Gastrocnemius medialis (tissue), 4 donors: ENCODE measurements around the gene CCDC178. TPM values are rescaled to one million over a fixed set of nuclear protein-coding genes. Genes with fewer than 3 reads are reported as not detected.
A peak's percentile ranks its signal among the peaks of the same experiment; 100 is the strongest.

ENCODE experiments used
- ATAC-seq, 2 donors: fragments of 150-250 bp; one replicate each; pipeline ENCODE4 v1.9.1; 2016
- DNase-seq, 2 donors: peaks; one replicate each; pipeline ENCODE4 v3.0.0-alpha.2; 2019
- H3K27ac ChIP-seq, 4 donors: fragments of 200-600 bp; sonication (generic); 1 replicate in 1 of 4; 2 replicates in 3 of 4; pipeline ENCODE4 v1.5.1; 2016 to 2018; ENCODE audit warnings: mild to moderate bottlenecking in 2 of 4, moderate library complexity in 1 of 4
- H3K27me3 ChIP-seq, 3 donors: fragments of 200-600 bp; sonication (generic) in 2 of 3; 1 replicate in 1 of 3; 2 replicates in 2 of 3; pipeline versions ENCODE4 v1.5.1 to v1.6.0; 2016 to 2019; ENCODE audit warnings: mild to moderate bottlenecking in 1 of 3, moderate library complexity in 1 of 3
- H3K36me3 ChIP-seq, 2 donors: fragments of 200-600 bp; sonication (generic) in 1 of 2; one replicate each; pipeline ENCODE4 v1.5.1; 2017 to 2018
- H3K4me1 ChIP-seq, 2 donors: fragments of 200-600 bp; sonication (generic) in 1 of 2; one replicate each; pipeline ENCODE4 v1.5.1; 2016 to 2017; ENCODE audit warnings: mild to moderate bottlenecking in 2 of 2
- H3K4me3 ChIP-seq, 4 donors: fragments of 200-600 bp; sonication (generic) in 3 of 4; 1 replicate in 1 of 4; 2 replicates in 3 of 4; pipeline ENCODE4 v1.5.1; 2016 to 2019; ENCODE audit warnings: mild to moderate bottlenecking in 2 of 4
- H3K9me3 ChIP-seq, 3 donors: fragments of 200-600 bp; sonication (generic) in 2 of 3; 1 replicate in 1 of 3; 2 replicates in 2 of 3; pipeline ENCODE4 v1.5.1; 2016 to 2019
- POLR2A ChIP-seq, 2 donors: fragments of 450-650 bp; IDR thresholded peaks; one replicate each; pipeline ENCODE4 v1.6.1; 2017; ENCODE audit warnings: antibody characterized with exemption in 2 of 2, mild to moderate bottlenecking in 2 of 2, moderate library complexity in 2 of 2
- in situ Hi-C, 4 donors: fragments of 200-750 bp; cut with MboI; loops; one replicate each; pipeline versions ENCODE4 v1.15.0 to v1.8.0; 2017; ENCODE audit warnings: low sequenced_read_pairs in 4 of 4
- intact Hi-C: fragments of 100-400 bp; cut with DNase I; formaldehyde crosslinking; loops from one replicate; pipeline ENCODE4 v1.15.1; 2023; ENCODE audit warnings: low total_unique reads
- total RNA-seq, 4 donors: library from RNA; depleted of rRNA; stranded (reverse); fragments of >200 nt; gene quantifications; one replicate each; pipeline versions ENCODE4 v1.1.0 to v1.2.3, GENCODE V29; 2016
- TF ChIP-seq, protein P1 (sequence below), 5 experiments: fragments of 450-650 bp in 3 of 5; fragments of 200-600 bp in 2 of 5; sonication (generic) in 2 of 5; IDR thresholded peaks in 4 of 5; conservative IDR thresholded peaks in 1 of 5; 1 replicate in 4 of 5; 2 replicates in 1 of 5; pipeline ENCODE4 v1.5.1; 2016 to 2019; ENCODE audit warnings: antibody characterized with exemption in 5 of 5, mild to moderate bottlenecking in 3 of 5, moderate library complexity in 3 of 5

Gene CCDC178, protein sequence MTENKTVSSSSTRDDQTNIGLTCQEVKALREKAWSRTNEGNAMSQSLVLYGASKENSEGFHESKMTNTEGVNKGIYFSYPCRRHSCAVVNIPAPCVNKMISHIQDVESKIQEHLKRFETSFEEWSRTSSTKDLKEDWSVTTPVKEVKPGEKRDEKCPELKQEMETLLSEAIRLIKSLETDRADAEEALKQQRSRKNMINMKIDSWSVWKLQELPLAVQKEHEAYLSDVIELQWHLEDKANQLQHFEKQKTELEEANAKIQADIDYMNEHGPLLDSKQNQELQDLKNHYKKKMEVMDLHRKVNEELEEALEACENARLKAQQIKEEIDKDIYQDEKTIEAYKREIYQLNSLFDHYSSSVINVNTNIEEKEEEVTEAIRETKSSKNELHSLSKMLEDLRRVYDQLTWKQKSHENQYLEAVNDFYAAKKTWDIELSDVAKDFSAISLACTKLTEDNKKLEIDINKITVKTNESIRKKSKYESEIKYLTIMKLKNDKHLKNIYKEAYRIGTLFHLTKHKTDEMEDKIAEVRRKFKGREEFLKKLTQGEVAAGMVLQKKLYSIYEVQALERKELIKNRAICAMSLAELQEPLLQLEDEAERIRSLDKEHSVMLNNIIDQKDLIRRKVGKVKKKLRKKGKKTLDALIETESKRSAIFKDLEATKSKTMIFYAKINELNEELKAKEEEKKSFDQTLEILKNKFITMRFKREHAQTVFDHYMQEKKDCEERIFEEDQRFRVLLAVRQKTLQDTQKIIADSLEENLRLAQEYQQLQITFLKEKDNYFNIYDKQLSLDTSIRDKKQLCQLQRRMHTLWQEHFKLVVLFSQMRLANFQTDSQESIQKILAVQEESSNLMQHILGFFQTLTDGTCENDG
- total RNA-seq = under 1 TPM in 1 of 4 donors, not detected in 3; 0.35 TPM

DNA sequence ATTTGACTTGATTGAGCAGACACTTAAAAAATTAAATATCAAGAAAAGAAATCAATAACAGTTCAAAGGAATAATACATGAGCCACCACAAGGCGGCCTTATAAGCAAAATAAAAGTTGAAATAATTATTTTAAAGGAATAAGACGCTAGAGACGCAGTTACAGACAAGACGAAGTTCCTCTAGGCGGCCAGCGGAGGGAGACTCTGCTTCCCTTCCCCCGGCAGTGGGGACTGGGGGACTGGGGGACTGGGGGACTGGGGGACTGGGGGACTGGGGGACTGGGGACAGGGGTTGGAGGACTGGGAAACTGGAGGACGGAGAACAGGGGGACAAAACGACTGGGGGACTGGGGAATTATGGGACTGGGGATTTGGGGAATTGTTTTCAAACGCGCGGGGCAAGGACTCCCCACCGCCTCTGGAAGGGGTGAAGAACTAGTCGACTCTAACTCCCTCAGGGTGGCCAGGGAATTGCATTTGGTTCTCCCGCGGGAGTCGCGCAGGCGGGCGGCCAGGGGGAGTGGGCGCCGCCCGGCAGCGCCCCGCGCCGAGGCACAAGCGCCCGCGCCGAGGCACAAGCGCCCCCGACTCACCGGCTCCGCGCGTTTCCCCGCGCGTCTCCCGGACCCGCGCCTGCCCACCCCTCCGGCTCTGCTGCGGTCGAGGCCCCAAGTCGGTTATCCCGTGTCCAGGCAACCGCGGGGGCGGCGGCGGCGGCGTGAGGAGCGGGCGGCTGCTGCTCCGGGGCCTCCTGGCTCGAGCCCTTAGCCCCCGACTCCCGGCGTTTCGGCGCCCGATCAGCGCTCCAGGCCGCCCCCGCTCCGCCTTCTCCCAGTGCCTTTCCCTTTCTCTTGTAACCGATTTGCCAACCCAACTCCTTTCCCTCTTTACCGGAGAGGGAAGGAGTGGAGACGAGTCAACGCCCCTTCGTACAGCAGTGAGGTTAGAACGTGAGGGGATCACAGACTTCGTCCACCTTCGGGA is at the start of gene CCDC178:
Gene CCDC178, minus strand, starts transcription at position 662 of the 984 bp plus-strand sequence. CDS start 28,633 bp downstream, outside the sequence.
- Histone ChIP-seq H3K27ac (no peak within 1 kb of the TSS), H3K27me3 (peaks cover 6 to 17% (median 13%) of the 10 kb centered on the region in 3 donors), H3K9me3 (no peaks in the 10 kb centered on the region), H3K4me1 (peaks cover 0 to 5% of the 10 kb centered on the region in 2 donors), H3K4me3 (peak within 1 kb of the TSS in 3 of 4 donors; percentile 21 to 38 (median 37)), H3K36me3 (no peaks in the 10 kb centered on the region)
- DNase-seq = no peak
- intact Hi-C loops = no loop called here
- TF ChIP-seq, protein P1, sequence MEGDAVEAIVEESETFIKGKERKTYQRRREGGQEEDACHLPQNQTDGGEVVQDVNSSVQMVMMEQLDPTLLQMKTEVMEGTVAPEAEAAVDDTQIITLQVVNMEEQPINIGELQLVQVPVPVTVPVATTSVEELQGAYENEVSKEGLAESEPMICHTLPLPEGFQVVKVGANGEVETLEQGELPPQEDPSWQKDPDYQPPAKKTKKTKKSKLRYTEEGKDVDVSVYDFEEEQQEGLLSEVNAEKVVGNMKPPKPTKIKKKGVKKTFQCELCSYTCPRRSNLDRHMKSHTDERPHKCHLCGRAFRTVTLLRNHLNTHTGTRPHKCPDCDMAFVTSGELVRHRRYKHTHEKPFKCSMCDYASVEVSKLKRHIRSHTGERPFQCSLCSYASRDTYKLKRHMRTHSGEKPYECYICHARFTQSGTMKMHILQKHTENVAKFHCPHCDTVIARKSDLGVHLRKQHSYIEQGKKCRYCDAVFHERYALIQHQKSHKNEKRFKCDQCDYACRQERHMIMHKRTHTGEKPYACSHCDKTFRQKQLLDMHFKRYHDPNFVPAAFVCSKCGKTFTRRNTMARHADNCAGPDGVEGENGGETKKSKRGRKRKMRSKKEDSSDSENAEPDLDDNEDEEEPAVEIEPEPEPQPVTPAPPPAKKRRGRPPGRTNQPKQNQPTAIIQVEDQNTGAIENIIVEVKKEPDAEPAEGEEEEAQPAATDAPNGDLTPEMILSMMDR (IDR thresholded peaks at IDR 0.05 in 4 of 5, conservative IDR thresholded peaks at IDR 0.05 in 1 of 5) = no peak
- no peak for TF ChIP-seq POLR2A (IDR thresholded peaks at IDR 0.05)
- in situ Hi-C loops = no loop called here
- ATAC-seq = no peak

- in situ Hi-C loops = no loop called here
- ATAC-seq = no peak
Measured at GRCh38 chr18:33483908-33484307, 43.4 kb upstream of the CCDC178 start.

GRCh38 chr18:33472509-33472908 is 32.0 kb upstream of the CCDC178 start:
- intact Hi-C loops (no loop called here), in situ Hi-C loops (no loop called here)
- DNase-seq (no peak), ATAC-seq (no peak)
- no peaks in the 10 kb centered on the region for H3K27me3 ChIP-seq
- H3K36me3 ChIP-seq = no peaks in the 10 kb centered on the region
- TF ChIP-seq POLR2A (IDR thresholded peaks at IDR 0.05) = no peak
- no peaks in the 10 kb centered on the region for H3K4me1 ChIP-seq
- H3K27ac ChIP-seq = no peak overlapping the region
- no peaks in the 10 kb centered on the region for H3K9me3 ChIP-seq
- no peak overlapping the region for H3K4me3 ChIP-seq

More at GRCh38 chr18:33483908-33484307, 43.4 kb upstream of the CCDC178 start:
- Histone ChIP-seq H3K36me3 (no peaks in the 10 kb centered on the region), H3K4me1 (no peaks in the 10 kb centered on the region), H3K9me3 (no peaks in the 10 kb centered on the region), H3K4me3 (no peak overlapping the region), H3K27me3 (no peaks in the 10 kb centered on the region), H3K27ac (no peak overlapping the region)
- intact Hi-C loops = no loop called here
- TF ChIP-seq, protein P1 (IDR thresholded peaks at IDR 0.05 in 4 of 5, conservative IDR thresholded peaks at IDR 0.05 in 1 of 5) = no peak
- TF ChIP-seq POLR2A (IDR thresholded peaks at IDR 0.05) = no peak
- DNase-seq = no peak

- Histone ChIP-seq H3K4me3 (no peak overlapping the region), H3K27me3 (no peaks in the 10 kb centered on the region), H3K27ac (no peak overlapping the region), H3K4me1 (no peaks in the 10 kb centered on the region), H3K36me3 (no peaks in the 10 kb centered on the region), H3K9me3 (no peaks in the 10 kb centered on the region)
- ATAC-seq (no peak), DNase-seq (no peak)
- intact Hi-C loops (no loop called here), in situ Hi-C loops (no loop called here)
- TF ChIP-seq, protein P1 (IDR thresholded peaks at IDR 0.05 in 4 of 5, conservative IDR thresholded peaks at IDR 0.05 in 1 of 5) = no peak
- TF ChIP-seq POLR2A (IDR thresholded peaks at IDR 0.05) = no peak
Measured at GRCh38 chr18:33470216-33470615, 29.7 kb upstream of the CCDC178 start.
